Measurements from ENCODE around the gene RXRB. TPM values are rescaled to one million over a fixed set of nuclear protein-coding genes. Genes with fewer than 3 reads are reported as not detected.
A peak's percentile ranks its signal among the peaks of the same experiment; 100 is the strongest.

RXRB gene
- total and polyA plus RNA-seq, 2 of the 13 experiments (the other 11 are each of a cell fraction or from before 2014, with no cell fraction given), result 26.7 to 55.7 TPM

GRCh38 chr6:33248932-33249731 lies 48.7 kb upstream of the RXRB start (continued):
- TF ChIP-seq CTCF (CRISPR knock-in tag; IDR thresholded peaks at IDR 0.05), result peak; percentile 74
- peak; percentile 82 for TF ChIP-seq ZBTB3 (CRISPR knock-in tag; IDR thresholded peaks at IDR 0.05; ENCODE audit: borderline replicate concordance, low read depth)
- TF ChIP-seq NFE2L2 (IDR thresholded peaks at IDR 0.05; ENCODE audit: low read length), result no peak
- peak; percentile 87 for TF ChIP-seq PHF21A (CRISPR knock-in tag; IDR thresholded peaks at IDR 0.05)
- TF ChIP-seq ZNF598 (CRISPR knock-in tag; IDR thresholded peaks at IDR 0.05; ENCODE audit: borderline replicate concordance), result peak; percentile 24; the same call in 1 of the 2 replicates
- 0 out of 2 replicates have a peak, but pooled peaks have one; percentile 51 for TF ChIP-seq ZNF264 (CRISPR knock-in tag; IDR thresholded peaks at IDR 0.05)
- no peak for TF ChIP-seq ZBTB25 (CRISPR knock-in tag; IDR thresholded peaks at IDR 0.05)
- TF ChIP-seq SP2 (CRISPR knock-in tag; IDR thresholded peaks at IDR 0.05), result peak; percentile 93
- no peak for TF ChIP-seq ZNF484 (CRISPR knock-in tag; IDR thresholded peaks at IDR 0.05; ENCODE audit: borderline replicate concordance, low read depth)
- TF ChIP-seq HES4 (CRISPR knock-in tag; IDR thresholded peaks at IDR 0.05; ENCODE audit: borderline replicate concordance), result no peak; the same call in none of the 2 replicates
- peak; percentile 76 for TF ChIP-seq SRSF1 (optimal IDR thresholded peaks at IDR 0.05; ENCODE audit: low read depth, low read length)
- no peak; the same call in none of the 2 replicates for TF ChIP-seq ARHGAP35 (CRISPR knock-in tag; IDR thresholded peaks at IDR 0.05; ENCODE audit: borderline replicate concordance)
- no peak; the same call in 1 of the 2 replicates for TF ChIP-seq ISX (CRISPR knock-in tag; conservative IDR thresholded peaks at IDR 0.05)
- TF ChIP-seq JUN (CRISPR knock-in tag; IDR thresholded peaks at IDR 0.05), result 0 out of 2 replicates have a peak, but pooled peaks have one; percentile 34
- TF ChIP-seq ZBTB1 (CRISPR knock-in tag; IDR thresholded peaks at IDR 0.05; ENCODE audit: borderline replicate concordance), result no peak
- TF ChIP-seq KLF16 (CRISPR knock-in tag; IDR thresholded peaks at IDR 0.05), result peak in 1 of 2 experiments; percentile 32; a peak in 1 of 4 replicates
- TF ChIP-seq ZNF772 (CRISPR knock-in tag; IDR thresholded peaks at IDR 0.05), result peak; percentile 94
- TF ChIP-seq AHR (CRISPR knock-in tag; IDR thresholded peaks at IDR 0.05), result peak; percentile 71; the same call in 1 of the 2 replicates
- peak; percentile 70; the same call in 1 of the 2 replicates for TF ChIP-seq ZSCAN29 (CRISPR knock-in tag; conservative IDR thresholded peaks at IDR 0.05)
- no peak for TF ChIP-seq ZNF577 (CRISPR knock-in tag; IDR thresholded peaks at IDR 0.05; ENCODE audit: borderline replicate concordance, low read depth)
- TF ChIP-seq GATA4 (IDR thresholded peaks at IDR 0.05; ENCODE audit: borderline replicate concordance, low read depth), result 0 out of 2 replicates have a peak, but pooled peaks have one; percentile 34
- TF ChIP-seq ETV6 (CRISPR knock-in tag; conservative IDR thresholded peaks at IDR 0.05), result peak; percentile 24; the same call in 1 of the 2 replicates
- no peak for TF ChIP-seq DZIP1 (CRISPR knock-in tag; IDR thresholded peaks at IDR 0.05)
- peak; percentile 64; the same call in 1 of the 2 replicates for TF ChIP-seq MXD4 (CRISPR knock-in tag; IDR thresholded peaks at IDR 0.05)
- TF ChIP-seq ZNF20 (CRISPR knock-in tag; IDR thresholded peaks at IDR 0.05), result no peak
